GM18511 (cell line): ENCODE measurements around the gene CUEDC1.
"Not testable (repeated sequence)": the region's sequence is repeated elsewhere in the genome, so short reads cannot be mapped to it uniquely, and the experiment has no call there.

Experiments used
- ATAC-seq: cut with Tn5 transposase; IDR thresholded peaks from one replicate; pipeline ENCODE4 v1.9.1; 2021; ENCODE audit warnings: mild to moderate bottlenecking, moderate library complexity; ENCODE audit not compliant: unreplicated experiment

The CUEDC1 gene

GRCh38 chr17:57940653-57941329 lies 14.4 kb downstream of the CUEDC1 start:
- ATAC-seq, result no peak

DNA sequence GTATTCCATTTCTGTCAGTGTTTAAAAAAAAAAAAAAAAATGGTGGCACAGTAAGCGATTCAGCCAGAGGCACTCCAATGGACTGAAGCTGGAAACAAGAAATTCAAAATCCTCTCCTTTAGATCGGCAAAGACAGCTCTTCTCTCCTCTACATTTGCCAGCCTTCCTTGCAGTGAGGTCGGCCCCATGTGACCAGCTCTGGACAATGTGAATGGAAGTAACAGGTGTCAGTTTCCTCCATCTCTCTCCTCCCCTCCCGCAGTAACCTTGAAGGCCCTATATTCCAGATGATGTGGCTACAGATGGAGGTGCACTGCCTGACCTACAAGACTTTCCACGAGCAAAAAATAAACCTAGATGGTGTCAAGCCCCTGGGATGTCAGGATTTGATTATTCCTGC lies 15.0 kb downstream of the CUEDC1 start:
- peak; percentile 27 for ATAC-seq

DNA sequence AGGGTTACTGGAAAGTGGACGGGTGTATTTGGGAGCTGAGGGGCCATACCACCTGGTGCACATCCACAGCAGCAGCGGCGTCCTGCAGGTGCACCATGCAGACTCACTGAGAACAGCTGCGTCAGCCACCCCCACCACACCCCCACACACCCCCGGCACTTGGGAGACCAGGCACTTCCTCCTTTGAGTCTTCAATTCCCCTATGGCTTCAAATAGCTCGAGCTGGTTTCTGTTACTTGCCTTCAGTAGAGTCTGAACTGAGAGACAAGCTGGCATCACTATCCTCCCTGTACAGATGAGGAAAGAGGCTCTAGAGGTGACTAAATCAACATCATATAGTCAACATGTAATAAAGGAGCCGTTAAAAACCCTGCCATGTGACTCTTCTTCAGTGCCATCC lies 15.4 kb downstream of the CUEDC1 start:
- ATAC-seq, result peak; percentile 80

- ATAC-seq, result no peak
Observed at GRCh38 chr17:57938061-57938502, 17.1 kb downstream of the CUEDC1 start.

DNA sequence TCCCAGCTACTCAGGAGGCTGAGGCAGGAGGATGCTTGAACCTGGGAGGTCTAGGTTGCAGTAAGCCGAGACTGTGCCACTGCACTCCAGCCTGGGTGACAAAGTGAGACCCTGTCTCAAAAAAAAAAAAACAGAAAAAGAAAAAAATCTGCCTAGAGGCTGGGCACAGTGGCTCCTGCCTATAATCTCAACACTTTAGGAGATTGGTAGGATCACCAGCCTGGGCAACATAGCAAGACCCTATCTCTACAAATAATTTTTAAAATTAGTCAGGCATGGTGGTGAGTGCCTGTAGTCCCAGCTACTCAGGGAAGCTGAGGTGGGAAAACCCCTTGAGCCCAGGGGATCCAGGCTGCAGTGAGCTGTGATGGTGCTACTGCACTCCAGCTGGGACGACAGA lies 17.7 kb downstream of the CUEDC1 start:
- ATAC-seq, result no peak

DNA sequence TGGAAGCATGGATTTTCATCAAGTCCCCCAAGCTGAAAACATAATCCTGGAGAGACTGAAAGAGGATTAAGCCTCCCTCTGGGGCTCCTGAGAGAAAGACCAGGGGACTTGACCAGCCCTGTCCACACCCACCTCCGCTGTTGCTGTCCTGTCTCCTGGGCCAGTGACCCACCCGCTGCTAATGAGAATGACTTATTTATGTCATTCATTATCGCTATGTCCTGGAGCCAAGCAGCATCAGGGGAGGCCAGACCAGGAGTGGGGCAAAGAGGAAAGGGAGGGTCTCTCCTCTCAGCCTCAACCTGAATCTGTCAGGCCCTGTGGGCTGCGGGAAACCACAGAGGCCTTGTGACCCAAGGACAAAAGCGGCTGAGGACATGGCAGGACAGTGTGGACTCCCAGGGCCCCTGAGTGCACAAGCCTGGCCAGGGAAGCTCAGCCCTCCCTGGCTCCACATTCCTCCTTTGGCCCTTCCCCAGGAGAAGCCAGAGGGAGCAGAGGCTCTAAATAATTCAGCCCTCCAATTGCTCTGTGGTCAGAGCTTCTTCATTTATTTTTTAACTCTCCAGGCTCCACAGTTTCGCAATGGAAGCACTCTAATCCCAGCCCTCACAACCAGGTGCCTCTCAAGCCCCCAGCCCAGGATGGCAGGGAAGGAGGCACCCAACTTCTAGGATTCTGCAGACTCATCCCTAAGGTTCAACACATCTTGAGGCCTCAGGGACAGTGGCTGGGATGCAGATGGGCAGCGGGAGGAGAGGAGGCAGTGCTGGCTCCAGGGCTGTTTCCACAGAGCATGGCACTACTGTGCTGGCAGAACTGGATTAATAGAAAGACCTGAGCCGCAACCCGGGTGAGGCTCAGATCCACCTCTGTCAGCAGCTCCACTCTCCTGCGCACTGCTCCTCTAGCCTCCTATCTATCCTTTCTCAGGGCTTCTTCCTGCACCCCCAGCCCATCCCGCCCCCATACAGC lies 19.1 kb downstream of the CUEDC1 start:
- ATAC-seq, result no peak

DNA sequence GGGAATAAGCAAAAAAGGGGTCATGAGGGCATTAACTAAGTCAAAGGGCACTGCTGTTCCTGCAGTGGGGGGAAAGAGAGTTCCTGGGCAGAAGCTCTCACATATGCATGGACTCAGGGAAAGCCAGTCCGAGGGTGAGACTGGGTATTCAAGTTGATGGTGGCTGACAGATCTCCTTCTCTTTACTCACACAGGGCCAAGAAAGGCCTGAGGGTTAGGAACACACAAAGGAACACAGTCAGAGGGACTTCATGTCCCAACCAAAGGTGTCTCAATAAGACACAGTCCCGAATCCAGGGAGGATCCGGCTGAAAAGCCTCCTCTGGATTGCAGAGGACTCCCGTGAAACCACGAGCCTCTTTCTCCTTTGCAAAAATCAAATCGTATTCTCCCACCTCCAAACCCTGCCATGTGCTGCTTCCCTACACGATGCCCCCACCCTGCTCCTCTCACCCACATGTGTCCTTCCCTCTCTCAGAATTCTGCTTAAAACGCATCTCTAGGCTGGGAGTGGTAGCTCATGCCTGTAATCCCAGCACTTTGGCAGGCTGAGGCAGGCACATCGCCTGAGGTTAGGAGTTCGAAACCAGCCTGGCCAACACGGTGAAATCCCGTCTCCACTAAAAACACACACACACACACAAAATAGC lies 23.6 kb downstream of the CUEDC1 start:
- ATAC-seq, result no peak

- no peak for ATAC-seq
Observed at GRCh38 chr17:57930239-57930638, 25.0 kb downstream of the CUEDC1 start.

DNA sequence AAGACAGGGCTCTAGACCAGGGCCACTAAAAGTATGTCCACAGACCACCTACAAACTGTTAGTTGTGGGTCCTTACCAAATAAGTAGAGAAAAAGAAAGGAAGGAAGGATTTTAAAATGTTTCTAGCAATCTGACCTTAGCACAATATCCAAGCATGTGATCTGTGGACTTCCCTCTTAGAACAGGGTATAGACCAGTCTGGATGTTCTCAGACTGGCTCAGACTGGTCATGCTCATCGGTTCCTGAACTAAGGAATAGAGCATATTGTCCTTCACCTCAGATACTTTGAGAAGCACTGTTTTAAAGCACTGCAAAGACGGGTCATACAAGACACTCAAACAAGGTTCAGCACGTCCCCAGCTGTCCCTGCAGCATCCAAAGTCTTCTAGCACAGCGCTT lies 25.8 kb downstream of the CUEDC1 start:
- no peak for ATAC-seq

GRCh38 chr17:57928928-57929327 lies 26.3 kb downstream of the CUEDC1 start:
- no peak for ATAC-seq

GRCh38 chr17:57927048-57927723 lies 28.0 kb downstream of the CUEDC1 start:
- ATAC-seq, result no peak

GRCh38 chr17:57926723-57927047 lies 28.5 kb downstream of the CUEDC1 start:
- ATAC-seq, result no peak

DNA sequence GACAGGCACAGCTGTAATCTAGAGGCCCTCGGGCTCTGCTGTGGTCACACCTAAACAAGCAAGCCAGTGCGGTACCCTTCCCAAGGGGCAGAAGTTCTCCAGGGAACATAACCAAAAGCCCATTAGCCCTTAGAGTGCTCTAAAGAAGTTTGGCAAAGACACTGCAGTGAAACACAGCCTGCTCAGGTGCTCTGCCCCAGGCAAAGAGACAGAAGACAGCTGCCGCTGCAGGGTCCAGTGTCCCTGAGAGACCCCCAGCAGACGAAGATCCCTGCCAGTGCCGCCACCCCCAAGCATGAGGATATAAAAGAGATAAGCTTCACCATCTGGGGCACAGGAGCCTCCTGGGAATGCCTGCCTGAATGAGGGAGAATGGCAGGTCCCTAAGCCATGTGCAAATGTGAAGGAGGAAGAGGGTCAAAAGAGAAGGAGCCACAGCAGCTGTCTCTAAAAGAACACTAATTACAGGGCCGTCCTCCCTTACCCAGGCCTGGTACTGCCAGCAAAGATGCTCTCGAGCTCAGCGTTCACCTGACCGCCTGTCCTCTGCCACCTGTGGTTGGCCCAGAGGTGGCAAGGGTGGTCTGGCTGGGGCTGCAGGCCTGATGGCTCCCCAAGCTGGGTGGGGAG lies 29.7 kb downstream of the CUEDC1 start:
- ATAC-seq, result no peak

GRCh38 chr17:57924677-57925076 lies 30.5 kb downstream of the CUEDC1 start:
- no peak for ATAC-seq

GRCh38 chr17:57923182-57923872 lies 31.9 kb downstream of the CUEDC1 start:
- no peak for ATAC-seq

GRCh38 chr17:57922745-57923144 lies 32.5 kb downstream of the CUEDC1 start:
- not testable (repeated sequence) for ATAC-seq

- no peak for ATAC-seq
Observed at GRCh38 chr17:57920916-57921703, 34.1 kb downstream of the CUEDC1 start.

DNA sequence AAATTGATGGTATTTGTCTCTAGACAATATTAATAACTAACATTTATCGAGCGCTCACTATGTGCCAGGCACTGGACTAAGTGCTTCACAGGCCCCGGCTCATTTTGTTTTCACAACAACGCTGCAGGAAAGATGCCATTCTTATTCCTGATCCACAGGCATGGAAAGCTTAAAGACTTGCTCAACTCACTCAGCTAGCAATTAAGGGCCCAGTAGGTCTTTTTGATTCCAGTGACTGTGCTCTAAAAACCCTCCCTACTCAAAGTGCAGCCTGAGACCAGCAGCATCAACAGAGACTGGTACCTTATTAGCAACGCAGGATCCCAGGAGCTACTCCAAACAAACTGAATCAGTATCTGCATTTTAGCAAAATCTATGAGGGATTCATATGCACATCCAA lies 35.3 kb downstream of the CUEDC1 start:
- no peak for ATAC-seq
